Activated CD4-positive, alpha-beta memory T cell treated with anti-CD3 and anti-CD28 coated beads for 36 hours (primary cell): Measurements from ENCODE around the gene ZNF473. TPM values are rescaled to one million over a fixed set of nuclear protein-coding genes. Genes with fewer than 3 reads are reported as not detected.
A peak's percentile ranks its signal among the peaks of the same experiment; 100 is the strongest.
"Not testable (repeated sequence)": the region's sequence is repeated elsewhere in the genome, so short reads cannot be mapped to it uniquely, and the experiment has no call there.

Experiments
- CTCF ChIA-PET: fragments of 350-600 bp; sonication (Branson Sonifier 250); formaldehyde crosslinking; loops from one replicate; lab custom pipeline; 2021; ENCODE audit warnings: antibody characterized with exemption, inconsistent platforms; lab: Charles Lee
- POLR2A ChIA-PET: fragments of 350-600 bp; sonication (Branson Sonifier 250); formaldehyde crosslinking; loops from one replicate; lab custom pipeline; 2021; ENCODE audit warnings: antibody characterized with exemption; lab: Charles Lee
- DNase-seq: peaks from one replicate; pipeline ENCODE4 v3.0.0-alpha.2; 2020
- H3K27ac Mint-ChIP-seq: one replicate; pipeline ENCODE4 v1.8.0; 2021; ENCODE audit warnings: mixed read lengths
- H3K27me3 Mint-ChIP-seq: one replicate; pipeline ENCODE4 v1.8.0; 2021; ENCODE audit warnings: mixed read lengths
- H3K36me3 Mint-ChIP-seq: one replicate; pipeline ENCODE4 v1.8.0; 2021; ENCODE audit warnings: mixed read lengths
- H3K4me1 Mint-ChIP-seq: one replicate; pipeline ENCODE4 v1.8.0; 2021; ENCODE audit warnings: low read depth, mixed read lengths
- H3K4me3 Mint-ChIP-seq: one replicate; pipeline ENCODE4 v1.8.0; 2021; ENCODE audit warnings: mild to moderate bottlenecking, mixed read lengths
- H3K9me3 Mint-ChIP-seq: one replicate; pipeline ENCODE4 v1.8.0; 2021; ENCODE audit warnings: mixed read lengths
- intact Hi-C: fragments of 100-400 bp; cut with micrococcal nuclease; formaldehyde crosslinking; loops from one replicate; pipeline ENCODE4 v1.15.1; 2023
- total RNA-seq, 2 experiments: library from RNA; stranded (reverse); gene quantifications; one replicate each; pipeline ENCODE4 v1.2.3, GENCODE V29; 2021

Gene ZNF473
- total RNA-seq, 2 experiments from 2014 or later: 9.0 to 10.3 TPM

DNA sequence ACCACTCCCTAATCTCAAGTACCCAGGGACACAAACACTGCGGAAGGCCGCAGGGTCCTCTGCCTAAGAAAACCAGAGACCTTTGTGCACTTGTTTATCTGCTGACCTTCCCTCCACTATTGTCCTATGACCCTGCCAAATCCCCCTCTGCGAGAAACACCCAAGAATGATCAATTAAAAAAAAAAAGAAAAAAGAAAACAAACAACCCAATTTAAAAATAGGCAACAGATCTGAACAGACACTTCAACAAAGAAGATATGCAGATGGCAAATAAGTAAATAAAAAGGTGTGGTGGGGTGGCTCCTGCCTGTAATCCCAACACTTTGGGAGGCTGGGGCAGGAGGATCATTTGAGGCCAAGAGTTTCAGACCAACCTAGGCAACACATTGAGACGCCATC lies 61.3 kb downstream of the ZNF473 start:
- H3K4me1 Mint-ChIP-seq, H3K9me3 Mint-ChIP-seq, POLR2A ChIA-PET, DNase-seq, H3K4me3 Mint-ChIP-seq, CTCF ChIA-PET, intact Hi-C loops, H3K27me3 Mint-ChIP-seq, H3K27ac Mint-ChIP-seq, H3K36me3 Mint-ChIP-seq: not testable (repeated sequence)

DNA sequence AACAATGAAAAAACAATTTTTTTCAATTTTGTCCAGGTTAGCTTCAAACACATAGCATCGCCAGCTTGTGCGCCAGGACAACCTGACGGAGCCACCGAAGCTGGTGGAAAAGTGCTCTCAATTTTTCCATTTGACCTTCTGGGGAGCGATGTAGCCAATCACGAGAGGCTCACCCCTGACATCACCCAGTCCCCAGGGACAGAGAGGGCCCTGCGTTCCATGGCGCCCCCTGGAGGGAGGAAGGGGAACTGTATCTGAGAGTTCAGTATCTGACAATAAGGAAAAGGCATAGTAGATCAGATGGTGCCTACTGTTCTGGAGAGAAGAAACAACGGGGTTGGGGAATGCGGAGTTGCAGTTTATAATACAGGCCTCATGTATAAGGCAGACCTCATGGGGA lies 64.9 kb downstream of the ZNF473 start:
- H3K27ac Mint-ChIP-seq, H3K27me3 Mint-ChIP-seq, H3K9me3 Mint-ChIP-seq, H3K4me3 Mint-ChIP-seq, CTCF ChIA-PET, intact Hi-C loops, H3K4me1 Mint-ChIP-seq, POLR2A ChIA-PET, H3K36me3 Mint-ChIP-seq: not testable (repeated sequence)
- DNase-seq: peak; percentile 63

DNA sequence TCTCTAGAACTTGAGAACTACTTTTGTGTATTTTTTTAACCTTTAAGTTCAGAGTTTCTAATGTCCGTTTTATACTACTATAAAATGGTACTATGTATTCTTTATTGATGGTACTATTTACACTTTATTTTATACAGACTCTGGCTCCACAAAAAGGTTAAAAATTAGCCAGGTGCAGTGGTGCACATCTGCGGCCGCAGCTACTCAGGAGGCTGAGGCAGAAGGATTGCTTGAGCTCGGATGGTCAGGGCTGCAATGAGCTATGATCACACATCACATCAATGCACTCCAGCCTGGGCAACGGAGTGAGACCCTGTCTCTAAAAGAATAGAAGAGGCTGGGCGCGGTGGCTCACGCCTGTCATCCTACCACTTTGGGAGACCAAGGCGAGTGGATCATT lies 66.0 kb downstream of the ZNF473 start:
- H3K4me1 Mint-ChIP-seq, POLR2A ChIA-PET, H3K36me3 Mint-ChIP-seq, H3K27ac Mint-ChIP-seq, H3K27me3 Mint-ChIP-seq, H3K4me3 Mint-ChIP-seq, CTCF ChIA-PET, H3K9me3 Mint-ChIP-seq, intact Hi-C loops, DNase-seq: not testable (repeated sequence)

DNA sequence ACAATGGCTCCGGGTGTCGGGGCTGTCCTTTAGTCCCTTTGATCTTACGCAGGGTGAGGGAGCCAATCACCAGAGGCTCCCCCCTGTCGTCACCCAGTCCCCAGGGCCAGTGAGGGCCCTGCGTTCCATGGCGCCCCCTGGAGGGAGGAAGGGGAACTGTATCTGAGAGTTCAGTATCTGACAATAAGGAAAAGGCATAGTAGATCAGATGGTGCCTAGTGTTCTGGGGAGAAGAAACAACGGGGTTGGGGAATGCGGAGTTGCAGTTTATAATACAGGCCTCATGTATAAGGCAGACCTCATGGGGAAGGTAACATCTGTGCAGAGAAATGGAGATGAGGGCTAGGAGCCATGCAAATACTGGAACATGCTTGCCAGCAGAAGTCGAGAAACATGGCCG lies 66.8 kb downstream of the ZNF473 start:
- DNase-seq, H3K27me3 Mint-ChIP-seq, CTCF ChIA-PET, H3K4me3 Mint-ChIP-seq, H3K27ac Mint-ChIP-seq, H3K36me3 Mint-ChIP-seq, POLR2A ChIA-PET, H3K4me1 Mint-ChIP-seq, intact Hi-C loops, H3K9me3 Mint-ChIP-seq: not testable (repeated sequence)

DNA sequence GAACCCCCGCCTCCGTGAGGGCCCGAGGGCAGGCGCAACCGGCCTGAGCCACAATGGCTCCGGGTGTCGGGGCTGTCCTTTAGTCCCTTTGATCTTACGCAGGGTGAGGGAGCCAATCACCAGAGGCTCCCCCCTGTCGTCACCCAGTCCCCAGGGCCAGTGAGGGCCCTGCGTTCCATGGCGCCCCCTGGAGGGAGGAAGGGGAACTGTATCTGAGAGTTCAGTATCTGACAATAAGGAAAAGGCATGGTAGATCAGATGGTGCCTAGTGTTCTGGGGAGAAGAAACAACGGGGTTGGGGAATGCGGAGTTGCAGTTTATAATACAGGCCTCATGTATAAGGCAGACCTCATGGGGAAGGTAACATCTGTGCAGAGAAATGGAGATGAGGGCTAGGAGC lies 72.1 kb downstream of the ZNF473 start:
- CTCF ChIA-PET, DNase-seq, H3K9me3 Mint-ChIP-seq, H3K27ac Mint-ChIP-seq, H3K27me3 Mint-ChIP-seq, H3K36me3 Mint-ChIP-seq, H3K4me1 Mint-ChIP-seq, H3K4me3 Mint-ChIP-seq, POLR2A ChIA-PET, intact Hi-C loops: not testable (repeated sequence)

DNA sequence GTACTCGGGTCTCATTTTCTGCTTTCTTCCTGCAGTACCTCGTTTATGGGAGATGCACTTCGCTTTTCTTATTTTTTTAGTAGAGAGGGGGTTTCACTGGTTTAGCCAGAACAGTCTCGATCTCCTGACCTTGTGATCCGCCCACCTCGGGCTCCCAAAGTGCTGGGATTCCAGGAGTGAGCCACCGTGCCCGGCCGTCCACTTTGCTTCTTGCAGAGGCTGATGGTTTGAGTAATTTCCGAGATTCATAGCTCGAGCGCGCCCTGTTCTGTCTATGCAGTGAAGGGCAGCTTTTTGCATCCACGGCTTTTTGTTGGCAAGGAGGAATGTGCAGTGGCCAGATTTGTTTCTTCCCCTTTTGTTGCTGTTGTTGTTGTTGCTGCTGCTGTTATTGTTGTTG lies 73.1 kb downstream of the ZNF473 start:
- H3K36me3 Mint-ChIP-seq, H3K27ac Mint-ChIP-seq, intact Hi-C loops, CTCF ChIA-PET, POLR2A ChIA-PET, H3K27me3 Mint-ChIP-seq, H3K9me3 Mint-ChIP-seq, DNase-seq, H3K4me1 Mint-ChIP-seq, H3K4me3 Mint-ChIP-seq: not testable (repeated sequence)

DNA sequence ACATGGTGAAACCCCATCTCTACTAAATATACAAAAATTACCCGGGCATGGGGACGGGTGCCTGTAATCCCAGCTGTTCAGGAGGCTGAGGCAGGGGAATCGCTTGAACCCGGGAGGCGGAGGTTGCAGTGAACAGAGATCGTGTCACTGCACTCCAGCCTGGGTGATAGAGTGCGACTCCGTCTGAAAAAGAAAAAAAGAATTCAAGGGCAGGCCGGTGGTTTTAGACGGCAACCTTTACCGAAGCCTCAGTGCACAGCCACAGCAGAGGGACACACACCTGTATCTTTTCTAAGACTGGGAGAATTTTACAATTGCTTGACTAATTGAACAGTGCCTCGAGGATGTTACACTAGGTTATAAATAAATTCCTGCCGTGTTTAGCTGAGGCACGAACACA lies 73.9 kb downstream of the ZNF473 start:
- POLR2A ChIA-PET, CTCF ChIA-PET, H3K4me1 Mint-ChIP-seq, DNase-seq, H3K27ac Mint-ChIP-seq, intact Hi-C loops, H3K9me3 Mint-ChIP-seq, H3K4me3 Mint-ChIP-seq, H3K27me3 Mint-ChIP-seq, H3K36me3 Mint-ChIP-seq: not testable (repeated sequence)

DNA sequence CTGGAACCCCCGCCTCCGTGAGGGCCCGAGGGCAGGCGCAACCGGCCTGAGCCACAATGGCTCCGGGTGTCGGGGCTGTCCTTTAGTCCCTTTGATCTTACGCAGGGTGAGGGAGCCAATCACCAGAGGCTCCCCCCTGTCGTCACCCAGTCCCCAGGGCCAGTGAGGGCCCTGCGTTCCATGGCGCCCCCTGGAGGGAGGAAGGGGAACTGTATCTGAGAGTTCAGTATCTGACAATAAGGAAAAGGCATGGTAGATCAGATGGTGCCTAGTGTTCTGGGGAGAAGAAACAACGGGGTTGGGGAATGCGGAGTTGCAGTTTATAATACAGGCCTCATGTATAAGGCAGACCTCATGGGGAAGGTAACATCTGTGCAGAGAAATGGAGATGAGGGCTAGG lies 75.1 kb downstream of the ZNF473 start:
- H3K27ac Mint-ChIP-seq, H3K27me3 Mint-ChIP-seq, intact Hi-C loops, H3K9me3 Mint-ChIP-seq, H3K4me3 Mint-ChIP-seq, H3K36me3 Mint-ChIP-seq, H3K4me1 Mint-ChIP-seq, CTCF ChIA-PET, POLR2A ChIA-PET, DNase-seq: not testable (repeated sequence)

Other genes starting within 250 kb of the ZNF473 start
- 10 to 100 TPM; 15.2 to 16.2 TPM for gene FUZ, start 212.7 kb upstream of the ZNF473 start, total RNA-seq
- gene MED25, start 207.7 kb upstream of the ZNF473 start, total RNA-seq: 10 to 100 TPM; 45.6 to 50.2 TPM
- 100 to 1,000 TPM; 105 to 108 TPM for gene PTOV1, start 174.8 kb upstream of the ZNF473 start, total RNA-seq
- 10 to 100 TPM; 88.7 to 98.6 TPM for gene PNKP, start 158.4 kb upstream of the ZNF473 start, total RNA-seq
- gene AKT1S1, start 148.7 kb upstream of the ZNF473 start, total RNA-seq: 10 to 100 TPM; 19.6 TPM
- gene TBC1D17, start 148.3 kb upstream of the ZNF473 start, total RNA-seq: 10 to 100 TPM; 32.5 to 34.7 TPM
- gene IL4I1, start 129.1 kb upstream of the ZNF473 start, total RNA-seq: 100 to 1,000 TPM; 108 to 111 TPM
- gene ATF5, start 96.8 kb upstream of the ZNF473 start, total RNA-seq: 10 to 100 TPM; 24.5 to 25.8 TPM
- 100 to 1,000 TPM; 160 to 171 TPM for gene NUP62, start 96.5 kb upstream of the ZNF473 start, total RNA-seq
- not detected for gene SIGLEC11, start 64.8 kb upstream of the ZNF473 start, total RNA-seq
- gene VRK3, start 633 bp upstream of the ZNF473 start, total RNA-seq: 10 to 100 TPM; 54.4 to 55.8 TPM
- gene IZUMO2, start 137.3 kb downstream of the ZNF473 start, total RNA-seq: not detected
- not detected for gene MYH14, start 177.6 kb downstream of the ZNF473 start, total RNA-seq